ENCODE measurements around the gene ZNF771. TPM values are rescaled to one million over a fixed set of nuclear protein-coding genes. Genes with fewer than 3 reads are reported as not detected.

Gene ZNF771
- total and polyA plus RNA-seq, 8 donors = 1.2 to 28.7 (median 6.6) TPM

GRCh38 chr16:30414159-30414558 is 6.8 kb downstream of the ZNF771 start:
- Histone ChIP-seq H3K4me3 (no peak overlapping the region), H3K9me3 (no peaks in the 10 kb centered on the region), H3K27me3 (no peaks in the 10 kb centered on the region), H3K36me3 (peaks cover 9 to 30% (median 15%) of the 10 kb centered on the region in 4 donors), H3K27ac (peak overlapping the region in 1 of 5 donors; percentile 0), H3K4me1 (peaks cover 14 to 31% (median 25%) of the 10 kb centered on the region in 4 donors)
- intact Hi-C loops (cut with DNase I; ENCODE audit: low total_unique reads) = loop anchor here (10.0 kb wide), 1 partner anchor 49 kb away; no protein-coding TSS in a partner anchor
- TF ChIP-seq POLR2AphosphoS5 (IDR thresholded peaks at IDR 0.05) = no peak
- TF ChIP-seq POLR2A (IDR thresholded peaks at IDR 0.05) = no peak
- TF ChIP-seq EP300 (IDR thresholded peaks at IDR 0.05) = no peak
- TF ChIP-seq CTCF (IDR thresholded peaks at IDR 0.05) = no peak
- DNase-seq = no peak
- WGBS, 5 donors = 88 to 91% (median 90%) methylated on average over 5 of the region's 5 CpGs

GRCh38 chr16:30416047-30416603 is 8.7 kb downstream of the ZNF771 start:
- Histone ChIP-seq H3K27ac (peak overlapping the region in 1 of 5 donors; percentile 46), H3K27me3 (no peaks in the 10 kb centered on the region), H3K36me3 (peaks cover 7 to 42% (median 25%) of the 10 kb centered on the region in 4 donors), H3K9me3 (no peaks in the 10 kb centered on the region), H3K4me3 (no peak overlapping the region), H3K4me1 (peaks cover 7 to 16% (median 16%) of the 10 kb centered on the region in 4 donors)
- intact Hi-C loops (cut with DNase I; ENCODE audit: low total_unique reads) = loop anchor here (10.0 kb wide), 1 partner anchor 51 kb away; no protein-coding TSS in a partner anchor
- no peak for DNase-seq
- WGBS, 5 donors = 85 to 93% (median 89%) methylated on average over 4 of the region's 4 CpGs
- TF ChIP-seq POLR2A (IDR thresholded peaks at IDR 0.05) (no peak), EP300 (IDR thresholded peaks at IDR 0.05) (no peak)

- intact Hi-C loops (cut with DNase I; ENCODE audit: low total_unique reads) = loop anchor here (10.0 kb wide), 1 partner anchor 52 kb away; no protein-coding TSS in a partner anchor
- Histone ChIP-seq H3K27me3 (no peaks in the 10 kb centered on the region), H3K4me1 (peaks cover 7 to 16% (median 16%) of the 10 kb centered on the region in 4 donors), H3K4me3 (peak overlapping the region; percentile 62 to 65 (median 64)), H3K9me3 (no peaks in the 10 kb centered on the region), H3K27ac (peak overlapping the region; percentile 84 to 96 (median 94)), H3K36me3 (peaks cover 0 to 42% (median 25%) of the 10 kb centered on the region in 4 donors)
- WGBS, 5 donors = 53 to 60% (median 58%) methylated on average over 17 to 18 of the region's 18 CpGs
- no peak for TF ChIP-seq POLR2A (IDR thresholded peaks at IDR 0.05)
- TF ChIP-seq POLR2AphosphoS5 (IDR thresholded peaks at IDR 0.05) = no peak
- TF ChIP-seq EP300 (IDR thresholded peaks at IDR 0.05) = no peak
- no peak for TF ChIP-seq CTCF (IDR thresholded peaks at IDR 0.05)
- DNase-seq = no peak
These were observed 9.5 kb downstream of the ZNF771 start for GRCh38 chr16:30416624-30417528.

- H3K9me3 ChIP-seq = no peaks in the 10 kb centered on the region
- intact Hi-C loops (cut with DNase I; ENCODE audit: low total_unique reads) = loop anchor here (10.0 kb wide), 1 partner anchor 53 kb away; no protein-coding TSS in a partner anchor
- H3K4me3 ChIP-seq = peak overlapping the region; percentile 62 to 65 (median 64)
- no peaks in the 10 kb centered on the region for H3K27me3 ChIP-seq
- peaks cover 1 to 42% (median 29%) of the 10 kb centered on the region in 4 donors for H3K36me3 ChIP-seq
- peak overlapping the region; percentile 84 to 96 (median 94) for H3K27ac ChIP-seq
- WGBS, 5 donors = 0 to 1% (median 0%) methylated on average over 45 to 140 of the region's 140 CpGs
- peak in 1 of 7 experiments; percentile 39 for TF ChIP-seq CTCF (IDR thresholded peaks at IDR 0.05)
- no peak for TF ChIP-seq EP300 (IDR thresholded peaks at IDR 0.05)
- TF ChIP-seq POLR2A (IDR thresholded peaks at IDR 0.05) = no peak
- peak; percentile 82 to 96 (median 82) for TF ChIP-seq POLR2AphosphoS5 (IDR thresholded peaks at IDR 0.05)
- peaks cover 7 to 16% (median 16%) of the 10 kb centered on the region in 4 donors for H3K4me1 ChIP-seq
- peak; percentile 90 to 98 for DNase-seq
These were observed 10.3 kb downstream of the ZNF771 start for GRCh38 chr16:30417529-30418349.
